Colonic mucosa (tissue), 4 donors: ENCODE measurements around the gene POGZ. TPM values are rescaled to one million over a fixed set of nuclear protein-coding genes. Genes with fewer than 3 reads are reported as not detected.

Source experiments
- DNase-seq: peaks from one replicate; pipeline ENCODE4 v3.0.0-alpha.2; 2020
- H3K27ac ChIP-seq: fragments of 200-600 bp; one replicate; pipeline ENCODE4 v1.8.0; 2021
- H3K27me3 ChIP-seq: fragments of 200-600 bp; one replicate; pipeline ENCODE4 v1.8.0; 2021
- H3K36me3 ChIP-seq: fragments of 200-600 bp; one replicate; pipeline ENCODE4 v1.8.0; 2021
- H3K4me1 ChIP-seq: fragments of 200-600 bp; one replicate; pipeline ENCODE4 v1.8.0; 2021; ENCODE audit warnings: mild to moderate bottlenecking
- H3K4me3 ChIP-seq: fragments of 200-600 bp; one replicate; pipeline ENCODE4 v1.8.0; 2021
- H3K9ac ChIP-seq, 2 donors: one replicate each; pipeline ENCODE4 v1.7.0; 2013; ENCODE audit warnings: control low read depth in 2 of 2, low read depth in 2 of 2, low read length in 2 of 2
- H3K9me3 ChIP-seq: fragments of 200-600 bp; one replicate; pipeline ENCODE4 v1.8.0; 2021
- CTCF ChIP-seq: fragments of 200-600 bp; IDR thresholded peaks from one replicate; pipeline ENCODE4 v1.8.0; 2022; ENCODE audit warnings: antibody characterized with exemption, mild to moderate bottlenecking
- intact Hi-C: fragments of 100-400 bp; cut with DNase I; formaldehyde crosslinking; loops from one replicate; pipeline ENCODE4 v1.14.1; 2022
- total RNA-seq, 2 donors: library from RNA; stranded (reverse); fragmentation: NEBNext Ultra II Directional in 1 of 2; extraction: Animal tissue kit (Norgen Biotek cat#: 25700) in 1 of 2; gene quantifications; one replicate each; pipeline ENCODE4 v1.2.1, GENCODE V29; 2021
- donor health status: healthy.
- donor health status: DM: no; HTN: no; CAD: no.
- donor health status: DM: no; HTN: no; CAD: no.

The POGZ gene
- total RNA-seq, 2 donors from 2014 or later, result 49.6 to 50.0 TPM

- DNase-seq, result peak; percentile 50
- peak overlapping the region; percentile 52 for H3K4me3 ChIP-seq
- H3K36me3 ChIP-seq, result peaks cover 2% of the 10 kb centered on the region
- H3K9me3 ChIP-seq, result no peaks in the 10 kb centered on the region
- peak overlapping the region; percentile 87 for H3K27ac ChIP-seq
- H3K9ac ChIP-seq, result peak overlapping the region; percentile 58 to 81
- intact Hi-C loops, result no loop called here
- H3K4me1 ChIP-seq, result peaks cover 4% of the 10 kb centered on the region
- H3K27me3 ChIP-seq, result no peaks in the 10 kb centered on the region
- TF ChIP-seq CTCF, result no peak
These were observed 88.9 kb downstream of the POGZ start for GRCh38 chr1:151370211-151370911.

- H3K4me3 ChIP-seq, result no peak overlapping the region
These were observed 89.7 kb downstream of the POGZ start for GRCh38 chr1:151369621-151370048.

GRCh38 chr1:151369302-151369610 is 90.0 kb downstream of the POGZ start:
- H3K9ac ChIP-seq, result peak overlapping the region in 1 of 2 donors; percentile 81
- no peak overlapping the region for H3K4me3 ChIP-seq
- no peak for DNase-seq
- no peak overlapping the region for H3K27ac ChIP-seq
- no peaks in the 10 kb centered on the region for H3K27me3 ChIP-seq
- H3K4me1 ChIP-seq, result peaks cover 3% of the 10 kb centered on the region
- peaks cover 7% of the 10 kb centered on the region for H3K36me3 ChIP-seq
- no peak for TF ChIP-seq CTCF
- intact Hi-C loops, result no loop called here
- no peaks in the 10 kb centered on the region for H3K9me3 ChIP-seq

More at GRCh38 chr1:151369621-151370048, 89.7 kb downstream of the POGZ start:
- Histone ChIP-seq H3K27ac (peak overlapping the region; percentile 87), H3K27me3 (no peaks in the 10 kb centered on the region), H3K36me3 (peaks cover 7% of the 10 kb centered on the region), H3K4me1 (peaks cover 4% of the 10 kb centered on the region), H3K9me3 (no peaks in the 10 kb centered on the region), H3K9ac (peak overlapping the region in 1 of 2 donors; percentile 81)
- intact Hi-C loops, result no loop called here
- peak; percentile 11 for TF ChIP-seq CTCF
- peak; percentile 45 for DNase-seq

GRCh38 chr1:151368393-151369301 is 90.6 kb downstream of the POGZ start:
- no peak overlapping the region for H3K9ac ChIP-seq
- TF ChIP-seq CTCF, result no peak
- intact Hi-C loops, result no loop called here
- H3K27ac ChIP-seq, result no peak overlapping the region
- H3K4me3 ChIP-seq, result no peak overlapping the region
- peaks cover 7% of the 10 kb centered on the region for H3K36me3 ChIP-seq
- no peaks in the 10 kb centered on the region for H3K4me1 ChIP-seq
- H3K27me3 ChIP-seq, result no peaks in the 10 kb centered on the region
- H3K9me3 ChIP-seq, result no peaks in the 10 kb centered on the region
- DNase-seq, result peak; percentile 68

GRCh38 chr1:151367658-151368392 is 91.5 kb downstream of the POGZ start:
- TF ChIP-seq CTCF, result no peak
- H3K36me3 ChIP-seq, result peaks cover 7% of the 10 kb centered on the region
- intact Hi-C loops, result no loop called here
- H3K9ac ChIP-seq, result no peak overlapping the region
- H3K9me3 ChIP-seq, result no peaks in the 10 kb centered on the region
- no peak overlapping the region for H3K27ac ChIP-seq
- no peaks in the 10 kb centered on the region for H3K27me3 ChIP-seq
- H3K4me3 ChIP-seq, result no peak overlapping the region
- H3K4me1 ChIP-seq, result no peaks in the 10 kb centered on the region
- DNase-seq, result no peak
